HG02678 (cell line): Measurements from ENCODE around the gene ENDOV.

Source experiments
- ATAC-seq: cut with Tn5 transposase; IDR thresholded peaks from one replicate; pipeline ENCODE4 v1.9.1; 2021; ENCODE audit warnings: mild to moderate bottlenecking, moderate library complexity; ENCODE audit not compliant: unreplicated experiment

The ENDOV gene

GRCh38 chr17:80430446-80431245, 15.7 kb downstream of the ENDOV start:
- ATAC-seq: no peak

GRCh38 chr17:80431246-80432195, 16.6 kb downstream of the ENDOV start:
- ATAC-seq: no peak

- no peak for ATAC-seq
These were observed 17.5 kb downstream of the ENDOV start for GRCh38 chr17:80432350-80432955.

- no peak for ATAC-seq
These were observed 18.1 kb downstream of the ENDOV start for GRCh38 chr17:80432961-80433550.

GRCh38 chr17:80433916-80434666, 19.1 kb downstream of the ENDOV start:
- ATAC-seq: no peak

GRCh38 chr17:80437532-80437931, 22.6 kb downstream of the ENDOV start:
- no peak for ATAC-seq

GRCh38 chr17:80438806-80439205, 23.8 kb downstream of the ENDOV start:
- no peak for ATAC-seq

GRCh38 chr17:80439499-80439898, 24.5 kb downstream of the ENDOV start:
- no peak for ATAC-seq

- ATAC-seq: no peak
These were observed 26.2 kb downstream of the ENDOV start for GRCh38 chr17:80441133-80441578.

- no peak for ATAC-seq
These were observed 26.8 kb downstream of the ENDOV start for GRCh38 chr17:80441598-80442322.

GRCh38 chr17:80442323-80442659, 27.3 kb downstream of the ENDOV start:
- no peak for ATAC-seq

- ATAC-seq: no peak
These were observed 27.8 kb downstream of the ENDOV start for GRCh38 chr17:80442764-80443163.

- ATAC-seq: no peak
These were observed 28.5 kb downstream of the ENDOV start for GRCh38 chr17:80443498-80443897.

GRCh38 chr17:80443916-80444643, 29.1 kb downstream of the ENDOV start:
- no peak for ATAC-seq

- ATAC-seq: no peak
These were observed 29.6 kb downstream of the ENDOV start for GRCh38 chr17:80444644-80444979.

- no peak for ATAC-seq
These were observed 30.2 kb downstream of the ENDOV start for GRCh38 chr17:80445007-80445725.

- ATAC-seq: no peak
These were observed 30.8 kb downstream of the ENDOV start for GRCh38 chr17:80445726-80446110.

GRCh38 chr17:80446645-80447405, 31.9 kb downstream of the ENDOV start:
- ATAC-seq: no peak
